ENCODE results near the gene PRDX3.

The PRDX3 gene

GRCh38 chr10:119132521-119133345 is 45.9 kb downstream of the PRDX3 start:
- peaks cover 17 to 30% of the 10 kb centered on the region in 2 donors for H3K36me3 ChIP-seq (ENCODE audit: control insufficient read depth in 2 of 2, insufficient read depth in 2 of 2, low read length in 2 of 2)

GRCh38 chr10:119131512-119132240 is 46.9 kb downstream of the PRDX3 start:
- Histone ChIP-seq H3K9ac (ENCODE audit: low read depth in 1 of 2, low read length in 2 of 2) (peak overlapping the region; percentile 3 to 33), H3K27ac (ENCODE audit: low read depth in 2 of 2, low read length in 2 of 2) (peak overlapping the region in 1 of 2 donors; percentile 60), H3K9me3 (ENCODE audit: control insufficient read depth in 2 of 2, low read length in 2 of 2) (no peaks in the 10 kb centered on the region), H3K4me3 (ENCODE audit: low read length in 2 of 2) (peak overlapping the region; percentile 13 to 67), H3K27me3 (ENCODE audit: control insufficient read depth in 2 of 2, insufficient read depth in 2 of 2, low read length in 2 of 2) (no peaks in the 10 kb centered on the region), H3K36me3 (ENCODE audit: control insufficient read depth in 2 of 2, insufficient read depth in 2 of 2, low read length in 2 of 2) (peaks cover 17 to 30% of the 10 kb centered on the region in 2 donors), H3K4me1 (ENCODE audit: control insufficient read depth in 2 of 2, insufficient read depth in 2 of 2, low read length in 2 of 2) (no peaks in the 10 kb centered on the region)

More at GRCh38 chr10:119132521-119133345, 45.9 kb downstream of the PRDX3 start:
- no peaks in the 10 kb centered on the region for H3K4me1 ChIP-seq (ENCODE audit: control insufficient read depth in 2 of 2, insufficient read depth in 2 of 2, low read length in 2 of 2)
- H3K27ac ChIP-seq (ENCODE audit: low read depth in 2 of 2, low read length in 2 of 2), result no peak overlapping the region
- no peak overlapping the region for H3K9ac ChIP-seq (ENCODE audit: low read depth in 1 of 2, low read length in 2 of 2)
- H3K4me3 ChIP-seq (ENCODE audit: low read length in 2 of 2), result no peak overlapping the region
- H3K9me3 ChIP-seq (ENCODE audit: control insufficient read depth in 2 of 2, low read length in 2 of 2), result no peaks in the 10 kb centered on the region
- H3K27me3 ChIP-seq (ENCODE audit: control insufficient read depth in 2 of 2, insufficient read depth in 2 of 2, low read length in 2 of 2), result no peaks in the 10 kb centered on the region

GRCh38 chr10:119129721-119130120 is 48.9 kb downstream of the PRDX3 start:
- Histone ChIP-seq H3K4me1 (ENCODE audit: control insufficient read depth in 2 of 2, insufficient read depth in 2 of 2, low read length in 2 of 2) (no peaks in the 10 kb centered on the region), H3K9ac (ENCODE audit: low read depth in 1 of 2, low read length in 2 of 2) (no peak overlapping the region), H3K9me3 (ENCODE audit: control insufficient read depth in 2 of 2, low read length in 2 of 2) (no peaks in the 10 kb centered on the region), H3K4me3 (ENCODE audit: low read length in 2 of 2) (no peak overlapping the region), H3K27ac (ENCODE audit: low read depth in 2 of 2, low read length in 2 of 2) (no peak overlapping the region), H3K36me3 (ENCODE audit: control insufficient read depth in 2 of 2, insufficient read depth in 2 of 2, low read length in 2 of 2) (peaks cover 24 to 40% of the 10 kb centered on the region in 2 donors), H3K27me3 (ENCODE audit: control insufficient read depth in 2 of 2, insufficient read depth in 2 of 2, low read length in 2 of 2) (no peaks in the 10 kb centered on the region)

DNA sequence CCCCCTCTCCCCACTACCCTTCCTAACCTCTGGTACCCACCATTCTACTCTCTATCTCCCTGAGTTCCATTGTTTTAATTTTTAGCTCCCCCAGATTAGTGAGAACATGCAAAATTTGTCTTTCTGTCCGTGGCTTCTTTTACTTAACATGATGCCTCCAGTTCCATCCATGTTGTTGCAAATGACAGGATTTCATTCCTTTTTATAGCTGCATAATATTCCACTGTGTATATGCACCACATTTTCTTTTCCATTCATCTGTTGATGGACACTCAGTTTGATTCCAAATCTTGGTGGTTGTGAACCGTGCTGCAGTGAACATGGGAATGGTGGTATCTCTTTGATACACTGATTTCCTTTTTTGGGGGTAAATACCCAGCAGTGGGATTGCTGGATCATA is 52.7 kb downstream of the PRDX3 start:
- H3K9ac ChIP-seq (ENCODE audit: low read depth in 1 of 2, low read length in 2 of 2), result no peak overlapping the region
- no peaks in the 10 kb centered on the region for H3K4me1 ChIP-seq (ENCODE audit: control insufficient read depth in 2 of 2, insufficient read depth in 2 of 2, low read length in 2 of 2)
- no peaks in the 10 kb centered on the region for H3K27me3 ChIP-seq (ENCODE audit: control insufficient read depth in 2 of 2, insufficient read depth in 2 of 2, low read length in 2 of 2)
- no peak overlapping the region for H3K4me3 ChIP-seq (ENCODE audit: low read length in 2 of 2)
- H3K36me3 ChIP-seq (ENCODE audit: control insufficient read depth in 2 of 2, insufficient read depth in 2 of 2, low read length in 2 of 2), result peaks cover 24 to 45% of the 10 kb centered on the region in 2 donors
- H3K27ac ChIP-seq (ENCODE audit: low read depth in 2 of 2, low read length in 2 of 2), result no peak overlapping the region
- no peaks in the 10 kb centered on the region for H3K9me3 ChIP-seq (ENCODE audit: control insufficient read depth in 2 of 2, low read length in 2 of 2)

DNA sequence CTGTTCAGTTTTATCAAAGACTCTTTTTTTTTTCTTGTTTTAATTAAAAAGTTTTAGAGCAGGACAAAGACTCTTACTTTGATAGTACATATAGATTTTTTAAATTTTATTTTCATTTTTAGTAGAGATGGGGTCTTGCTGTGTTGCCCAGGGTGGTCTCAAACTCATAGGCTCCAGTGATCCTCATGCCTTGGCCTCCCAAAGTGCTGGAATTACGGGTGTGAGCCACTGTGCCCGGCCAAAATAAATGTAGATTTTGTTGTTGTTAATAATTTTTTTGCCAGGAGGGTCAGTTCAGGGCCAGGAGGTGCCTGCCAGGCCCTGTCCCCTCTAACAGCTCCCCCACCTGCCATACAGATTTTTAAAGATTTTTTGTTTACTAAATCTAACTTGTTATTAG is 57.7 kb downstream of the PRDX3 start:
- Histone ChIP-seq H3K4me3 (ENCODE audit: low read length in 2 of 2) (no peak overlapping the region), H3K36me3 (ENCODE audit: control insufficient read depth in 2 of 2, insufficient read depth in 2 of 2, low read length in 2 of 2) (peaks cover 15 to 45% of the 10 kb centered on the region in 2 donors), H3K9me3 (ENCODE audit: control insufficient read depth in 2 of 2, low read length in 2 of 2) (no peaks in the 10 kb centered on the region), H3K4me1 (ENCODE audit: control insufficient read depth in 2 of 2, insufficient read depth in 2 of 2, low read length in 2 of 2) (no peaks in the 10 kb centered on the region), H3K27me3 (ENCODE audit: control insufficient read depth in 2 of 2, insufficient read depth in 2 of 2, low read length in 2 of 2) (no peaks in the 10 kb centered on the region), H3K9ac (ENCODE audit: low read depth in 1 of 2, low read length in 2 of 2) (no peak overlapping the region), H3K27ac (ENCODE audit: low read depth in 2 of 2, low read length in 2 of 2) (no peak overlapping the region)

DNA sequence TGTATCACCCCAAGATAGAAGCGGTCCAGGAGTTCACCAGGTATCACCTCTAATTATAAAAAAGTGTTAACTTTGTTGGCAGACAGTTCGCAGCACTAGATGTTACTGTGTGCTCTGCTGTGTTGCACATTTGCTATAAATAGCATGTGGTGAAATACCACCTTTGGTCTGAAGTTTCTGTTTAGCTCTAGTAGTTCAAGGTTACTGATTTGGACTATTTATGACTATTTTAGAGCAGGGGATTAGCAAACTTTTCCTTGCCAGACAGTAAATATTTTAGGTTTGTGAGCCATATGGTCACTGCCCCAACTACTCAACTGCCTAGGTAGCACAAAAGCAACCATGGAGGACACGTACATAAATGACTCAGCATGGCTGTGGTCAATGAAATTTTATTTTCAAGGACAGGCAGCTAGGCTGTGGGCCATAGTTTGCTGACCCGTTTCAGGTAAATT is 58.2 kb downstream of the PRDX3 start:
- peaks cover 13 to 42% of the 10 kb centered on the region in 2 donors for H3K36me3 ChIP-seq (ENCODE audit: control insufficient read depth in 2 of 2, insufficient read depth in 2 of 2, low read length in 2 of 2)
- no peaks in the 10 kb centered on the region for H3K27me3 ChIP-seq (ENCODE audit: control insufficient read depth in 2 of 2, insufficient read depth in 2 of 2, low read length in 2 of 2)
- no peaks in the 10 kb centered on the region for H3K9me3 ChIP-seq (ENCODE audit: control insufficient read depth in 2 of 2, low read length in 2 of 2)
- no peaks in the 10 kb centered on the region for H3K4me1 ChIP-seq (ENCODE audit: control insufficient read depth in 2 of 2, insufficient read depth in 2 of 2, low read length in 2 of 2)
- H3K9ac ChIP-seq (ENCODE audit: low read depth in 1 of 2, low read length in 2 of 2), result no peak overlapping the region
- no peak overlapping the region for H3K27ac ChIP-seq (ENCODE audit: low read depth in 2 of 2, low read length in 2 of 2)
- H3K4me3 ChIP-seq (ENCODE audit: low read length in 2 of 2), result no peak overlapping the region

DNA sequence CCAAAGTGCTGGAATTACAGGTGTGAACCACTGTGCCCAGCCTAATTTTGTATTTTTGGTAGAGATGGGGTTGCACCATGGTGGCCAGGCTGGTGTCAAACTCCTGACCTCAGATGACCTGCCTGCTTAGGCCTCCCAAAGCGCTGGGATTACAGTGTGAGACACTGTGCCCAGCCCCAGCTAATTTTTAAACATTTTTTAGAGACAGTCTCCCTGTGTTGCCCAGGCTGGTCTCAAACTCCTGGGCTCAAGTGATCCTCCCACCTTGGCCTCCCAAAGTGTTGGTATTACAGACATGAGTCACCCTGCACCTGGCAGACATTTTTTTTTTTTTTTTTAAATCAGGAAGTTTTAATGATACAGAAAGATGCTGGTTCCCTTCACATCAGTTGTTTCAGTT is 59.2 kb downstream of the PRDX3 start:
- Histone ChIP-seq H3K27me3 (ENCODE audit: control insufficient read depth in 2 of 2, insufficient read depth in 2 of 2, low read length in 2 of 2) (no peaks in the 10 kb centered on the region), H3K36me3 (ENCODE audit: control insufficient read depth in 2 of 2, insufficient read depth in 2 of 2, low read length in 2 of 2) (peaks cover 15 to 41% of the 10 kb centered on the region in 2 donors), H3K4me1 (ENCODE audit: control insufficient read depth in 2 of 2, insufficient read depth in 2 of 2, low read length in 2 of 2) (no peaks in the 10 kb centered on the region), H3K9ac (ENCODE audit: low read depth in 1 of 2, low read length in 2 of 2) (no peak overlapping the region), H3K9me3 (ENCODE audit: control insufficient read depth in 2 of 2, low read length in 2 of 2) (no peaks in the 10 kb centered on the region), H3K27ac (ENCODE audit: low read depth in 2 of 2, low read length in 2 of 2) (no peak overlapping the region), H3K4me3 (ENCODE audit: low read length in 2 of 2) (no peak overlapping the region)

GRCh38 chr10:119118231-119118630 is 60.4 kb downstream of the PRDX3 start:
- Histone ChIP-seq H3K27me3 (ENCODE audit: control insufficient read depth in 2 of 2, insufficient read depth in 2 of 2, low read length in 2 of 2) (no peaks in the 10 kb centered on the region), H3K36me3 (ENCODE audit: control insufficient read depth in 2 of 2, insufficient read depth in 2 of 2, low read length in 2 of 2) (peaks cover 21 to 45% of the 10 kb centered on the region in 2 donors), H3K4me3 (ENCODE audit: low read length in 2 of 2) (no peak overlapping the region), H3K4me1 (ENCODE audit: control insufficient read depth in 2 of 2, insufficient read depth in 2 of 2, low read length in 2 of 2) (no peaks in the 10 kb centered on the region), H3K9ac (ENCODE audit: low read depth in 1 of 2, low read length in 2 of 2) (no peak overlapping the region), H3K9me3 (ENCODE audit: control insufficient read depth in 2 of 2, low read length in 2 of 2) (no peaks in the 10 kb centered on the region), H3K27ac (ENCODE audit: low read depth in 2 of 2, low read length in 2 of 2) (no peak overlapping the region)
